PFSK-1 (cell line): ENCODE results near the gene SORBS1.

Experiments used
- FOXP2 ChIP-seq: optimal IDR thresholded peaks from 2 replicates; pipeline ENCODE3; 2011; ENCODE audit warnings: borderline replicate concordance, control low read depth, inconsistent platforms; ENCODE audit not compliant: insufficient read depth; ENCODE audit errors: extremely low read length, extremely low read depth
- POLR2AphosphoS5 ChIP-seq: IDR thresholded peaks from 2 replicates; pipeline ENCODE4 v1.6.1; 2012; ENCODE audit warnings: low read depth, mild to moderate bottlenecking, control low read depth, low read length, moderate library complexity
- SIN3A ChIP-seq: IDR thresholded peaks from 2 replicates; pipeline ENCODE4 v1.6.1; 2012; ENCODE audit warnings: mild to moderate bottlenecking, low read length, moderate library complexity, borderline replicate concordance; ENCODE audit not compliant: insufficient read depth
- TAF1 ChIP-seq: IDR thresholded peaks from 2 replicates; pipeline ENCODE4 v1.6.1; 2012; ENCODE audit warnings: low read length, control low read depth, borderline replicate concordance; ENCODE audit not compliant: insufficient read depth
- TF ChIP-seq, protein P1 (sequence below), 2 experiments: IDR thresholded peaks; 2 replicates each; pipeline versions ENCODE4 v1.6.1 to v1.8.0; 2011 to 2012; ENCODE audit warnings: low read depth in 2 of 2, low read length in 2 of 2, control low read depth in 1 of 2, inconsistent platforms in 1 of 2, mild to moderate bottlenecking in 1 of 2, moderate library complexity in 1 of 2; ENCODE audit not compliant: insufficient read depth in 1 of 2

- TF ChIP-seq POLR2AphosphoS5: no peak
- no peak for TF ChIP-seq SIN3A
- no peak for TF ChIP-seq TAF1
- TF ChIP-seq, protein P1, sequence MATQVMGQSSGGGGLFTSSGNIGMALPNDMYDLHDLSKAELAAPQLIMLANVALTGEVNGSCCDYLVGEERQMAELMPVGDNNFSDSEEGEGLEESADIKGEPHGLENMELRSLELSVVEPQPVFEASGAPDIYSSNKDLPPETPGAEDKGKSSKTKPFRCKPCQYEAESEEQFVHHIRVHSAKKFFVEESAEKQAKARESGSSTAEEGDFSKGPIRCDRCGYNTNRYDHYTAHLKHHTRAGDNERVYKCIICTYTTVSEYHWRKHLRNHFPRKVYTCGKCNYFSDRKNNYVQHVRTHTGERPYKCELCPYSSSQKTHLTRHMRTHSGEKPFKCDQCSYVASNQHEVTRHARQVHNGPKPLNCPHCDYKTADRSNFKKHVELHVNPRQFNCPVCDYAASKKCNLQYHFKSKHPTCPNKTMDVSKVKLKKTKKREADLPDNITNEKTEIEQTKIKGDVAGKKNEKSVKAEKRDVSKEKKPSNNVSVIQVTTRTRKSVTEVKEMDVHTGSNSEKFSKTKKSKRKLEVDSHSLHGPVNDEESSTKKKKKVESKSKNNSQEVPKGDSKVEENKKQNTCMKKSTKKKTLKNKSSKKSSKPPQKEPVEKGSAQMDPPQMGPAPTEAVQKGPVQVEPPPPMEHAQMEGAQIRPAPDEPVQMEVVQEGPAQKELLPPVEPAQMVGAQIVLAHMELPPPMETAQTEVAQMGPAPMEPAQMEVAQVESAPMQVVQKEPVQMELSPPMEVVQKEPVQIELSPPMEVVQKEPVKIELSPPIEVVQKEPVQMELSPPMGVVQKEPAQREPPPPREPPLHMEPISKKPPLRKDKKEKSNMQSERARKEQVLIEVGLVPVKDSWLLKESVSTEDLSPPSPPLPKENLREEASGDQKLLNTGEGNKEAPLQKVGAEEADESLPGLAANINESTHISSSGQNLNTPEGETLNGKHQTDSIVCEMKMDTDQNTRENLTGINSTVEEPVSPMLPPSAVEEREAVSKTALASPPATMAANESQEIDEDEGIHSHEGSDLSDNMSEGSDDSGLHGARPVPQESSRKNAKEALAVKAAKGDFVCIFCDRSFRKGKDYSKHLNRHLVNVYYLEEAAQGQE (IDR thresholded peaks at IDR 0.05; ENCODE audit: insufficient read depth in 1 of 2, low read depth in 2 of 2, low read length in 2 of 2): no peak
- TF ChIP-seq FOXP2: no peak
Observed at GRCh38 chr10:95428701-95429100, 132.5 kb downstream of the SORBS1 start.
